ENCODE measurements around the gene MAMDC2. TPM values are rescaled to one million over a fixed set of nuclear protein-coding genes. Genes with fewer than 3 reads are reported as not detected.

The MAMDC2 gene
- total and polyA plus RNA-seq, 2 of the 4 experiments (the other 2 are of a cell fraction), result 5.0 to 5.2 TPM

- H4K20me1 ChIP-seq (ENCODE audit: insufficient read depth, low read length), result peaks cover 25% of the 10 kb centered on the region
- H2BK5ac ChIP-seq (ENCODE audit: low read depth, low read length, poor library complexity, severe bottlenecking), result peak overlapping the region; percentile 24
- dilution Hi-C loops (cut with HindIII; ENCODE audit: low sequenced_read_pairs, unreplicated experiment) (no loop called here), intact Hi-C loops (cut with micrococcal nuclease) (no loop called here), in situ Hi-C loops (cut with MboI; ENCODE audit: low sequenced_read_pairs) (no loop called here)
- H2BK15ac ChIP-seq (ENCODE audit: low read depth, low read length), result no peak overlapping the region
- no peak for TF ChIP-seq NFE2L2 (IDR thresholded peaks at IDR 0.05; ENCODE audit: low read depth, low read length)
- no peak for TF ChIP-seq MAZ (IDR thresholded peaks at IDR 0.05; ENCODE audit: borderline replicate concordance, low read depth, low read length)
- TF ChIP-seq RFX5 (IDR thresholded peaks at IDR 0.05; ENCODE audit: low read depth, low read length), result no peak
- peaks cover 15 to 63% of the 10 kb centered on the region in 2 experiments for H3K79me1 ChIP-seq (ENCODE audit: low read depth in 1 of 2, low read length in 2 of 2)
- POLR2A ChIA-PET (ENCODE audit: unreplicated experiment), result no interaction called here
- no TSS peak for BruUV-seq (replicated peaks)
- H3K4me1 ChIP-seq (ENCODE audit: control insufficient read depth, insufficient read depth, low read length), result peaks cover 18% of the 10 kb centered on the region; the same call in 1 of the 2 replicates
- ATAC-seq (ENCODE audit: low read depth) (no peak), DNase-seq (no peak)
- H2AFZ ChIP-seq (replicated peaks; ENCODE audit: low read length, poor library complexity), result no peak overlapping the region
- no peak overlapping the region for H2AK5ac ChIP-seq (ENCODE audit: low read depth, low read length)
- no peak overlapping the region for H3K56ac ChIP-seq (ENCODE audit: extremely low read depth, insufficient read depth, low read length)
- H4K8ac ChIP-seq (ENCODE audit: low read depth in 2 of 2, low read length in 2 of 2), result no peak overlapping the region
- H3K27ac ChIP-seq (ENCODE audit: insufficient read depth, low read length), result no peak overlapping the region
- H3K9me3 ChIP-seq (ENCODE audit: control insufficient read depth, insufficient read depth, low read length), result 0 out of 2 replicates have a peak, but pooled peaks cover 2% of the 10 kb centered on the region
- H3K14ac ChIP-seq (replicated peaks; ENCODE audit: low read depth, low read length), result no peak overlapping the region; the same call in 1 of the 2 replicates
- H4K91ac ChIP-seq (ENCODE audit: insufficient read depth, low read depth, low read length), result no peak overlapping the region
- peaks cover 27% of the 10 kb centered on the region for H3K36me3 ChIP-seq (ENCODE audit: control insufficient read depth, insufficient read depth, low read length)
- peak overlapping the region; percentile 52 for H3K4me2 ChIP-seq (ENCODE audit: low read depth, low read length)
- H3K9ac ChIP-seq (ENCODE audit: low read depth, low read length), result no peak overlapping the region
- peak overlapping the region; percentile 23; the same call in 1 of the 2 replicates for H3K23ac ChIP-seq (ENCODE audit: low read depth, low read length)
- H3K4ac ChIP-seq (ENCODE audit: low read depth, low read length), result no peak overlapping the region
- WGBS, 2 experiments (ENCODE audit: extremely low coverage in 2 of 2, insufficient read length in 1 of 2), result 100% methylated on average over 1 of the region's 2 CpGs; no CpG with 5 or more reads in 1 of the 2 experiments
- CTCF ChIA-PET, result no interaction called here
- no peak overlapping the region for H3K4me3 ChIP-seq (ENCODE audit: insufficient read depth, low read depth, low read length)
- H3K27me3 ChIP-seq (ENCODE audit: control insufficient read depth, insufficient read depth, low read length), result no peaks in the 10 kb centered on the region
- no peak overlapping the region for H2BK20ac ChIP-seq (ENCODE audit: low read depth, low read length)
- H2AK9ac ChIP-seq (replicated peaks; ENCODE audit: low read depth, low read length, poor library complexity), result no peak overlapping the region
- H2BK120ac ChIP-seq (ENCODE audit: low read depth, low read length), result no peak overlapping the region
- peaks cover 6% of the 10 kb centered on the region for H3K9me1 ChIP-seq (ENCODE audit: insufficient read depth, low read length)
- H4K5ac ChIP-seq (ENCODE audit: low read depth, low read length), result no peak overlapping the region
- no peak overlapping the region for H3K18ac ChIP-seq (ENCODE audit: low read depth, low read length)
Measured at GRCh38 chr9:70262366-70262765, 218.7 kb downstream of the MAMDC2 start.

Measured in IMR-90 (cell line).